DND-41 (cell line): Measurements from ENCODE around the gene CLDN34.

Source experiments
- ATAC-seq: fragments of 200-7000 bp; cut with Tn5 transposase; 3 replicates; pipeline ENCODE4 v1.9.1; 2021; ENCODE audit warnings: low read depth; ENCODE audit not compliant: insufficient read depth
- DNase-seq: peaks from one replicate; pipeline ENCODE4 v3.0.0-alpha.2; 2020
- H2AFZ ChIP-seq: 2 replicates; pipeline ENCODE4 v1.6.0; 2012; ENCODE audit warnings: low read depth, low read length
- H3K27ac ChIP-seq: 2 replicates; pipeline ENCODE4 v1.5.1; 2012; ENCODE audit warnings: low read length, inconsistent platforms
- H3K27me3 ChIP-seq: fragments of 200-600 bp; sonication (generic); 2 replicates; pipeline ENCODE4 v1.6.0; 2012; ENCODE audit warnings: low read length, mild to moderate bottlenecking, inconsistent platforms; ENCODE audit not compliant: insufficient read depth, poor library complexity
- H3K36me3 ChIP-seq: 2 replicates; pipeline ENCODE4 v1.5.1; 2012; ENCODE audit warnings: low read length, inconsistent platforms; ENCODE audit not compliant: insufficient read depth
- H3K4me1 ChIP-seq: 2 replicates; pipeline ENCODE4 v1.5.1; 2012; ENCODE audit warnings: mild to moderate bottlenecking, low read length; ENCODE audit not compliant: insufficient read depth
- H3K4me2 ChIP-seq: 2 replicates; pipeline ENCODE4 v1.6.0; 2012; ENCODE audit warnings: mild to moderate bottlenecking, moderate library complexity, low read length, inconsistent platforms; ENCODE audit not compliant: insufficient read depth
- H3K4me3 ChIP-seq, 2 experiments: fragments of 200-600 bp in 1 of 2; shearing (Covaris generic) in 1 of 2; 2 replicates each; pipeline ENCODE4 v1.5.1; 2012 to 2016; ENCODE audit warnings: inconsistent platforms in 2 of 2, low read length in 2 of 2, mild to moderate bottlenecking in 2 of 2, low read depth in 1 of 2, moderate library complexity in 1 of 2
- H3K79me2 ChIP-seq: 2 replicates; pipeline ENCODE4 v1.6.0; 2012; ENCODE audit warnings: low read length, inconsistent platforms; ENCODE audit not compliant: insufficient read depth
- H3K9ac ChIP-seq: 2 replicates; pipeline ENCODE4 v1.6.0; 2012; ENCODE audit warnings: low read depth, mild to moderate bottlenecking, inconsistent platforms, low read length, moderate library complexity
- H3K9me3 ChIP-seq: 2 replicates; pipeline ENCODE4 v1.5.1; 2012; ENCODE audit warnings: low read length, moderate library complexity, mild to moderate bottlenecking, inconsistent platforms; ENCODE audit not compliant: insufficient read depth, severe bottlenecking
- H4K20me1 ChIP-seq: 2 replicates; pipeline ENCODE4 v1.6.0; 2012; ENCODE audit warnings: low read length; ENCODE audit not compliant: insufficient read depth
- EZH2 ChIP-seq: IDR thresholded peaks from 3 replicates; pipeline ENCODE4 v1.6.1; 2012; ENCODE audit warnings: borderline replicate concordance, low read depth, mild to moderate bottlenecking, moderate library complexity, low read length, inconsistent platforms; ENCODE audit not compliant: severe bottlenecking
- TF ChIP-seq, protein P1 (sequence below): IDR thresholded peaks from 2 replicates; pipeline ENCODE4 v1.5.1; 2012; ENCODE audit warnings: borderline replicate concordance, low read length, moderate library complexity, mild to moderate bottlenecking; ENCODE audit not compliant: poor library complexity, severe bottlenecking; ENCODE audit errors: extremely low read depth

Gene CLDN34

DNA sequence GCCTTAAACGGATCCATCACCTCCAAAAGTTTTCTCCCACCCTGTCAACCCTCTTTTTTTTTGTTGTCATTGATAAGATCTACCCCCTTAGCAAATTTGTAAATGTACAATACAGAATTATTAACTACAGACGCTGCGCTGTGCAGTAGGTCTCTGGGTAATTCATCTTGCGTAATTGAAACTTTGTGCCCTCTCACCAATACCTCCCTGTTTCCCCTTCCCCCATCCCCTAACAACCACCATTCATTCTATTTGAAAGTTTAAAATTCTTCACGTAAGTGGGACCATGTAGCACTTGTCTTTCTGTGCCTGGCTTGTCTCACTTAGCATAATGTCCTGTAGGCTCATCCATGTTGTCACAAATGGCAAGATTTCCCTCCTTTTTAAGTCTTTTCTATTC lies 45.8 kb upstream of the CLDN34 start:
- Histone ChIP-seq H3K27me3 (no peaks in the 10 kb centered on the region), H4K20me1 (no peaks in the 10 kb centered on the region), H2AFZ (no peak overlapping the region), H3K36me3 (no peaks in the 10 kb centered on the region), H3K27ac (no peak overlapping the region), H3K79me2 (no peaks in the 10 kb centered on the region), H3K4me1 (no peaks in the 10 kb centered on the region), H3K4me3 (no peak overlapping the region), H3K9ac (no peak overlapping the region), H3K4me2 (no peak overlapping the region), H3K9me3 (no peaks in the 10 kb centered on the region)
- no peak for DNase-seq
- ATAC-seq = no peak
- TF ChIP-seq, protein P1, sequence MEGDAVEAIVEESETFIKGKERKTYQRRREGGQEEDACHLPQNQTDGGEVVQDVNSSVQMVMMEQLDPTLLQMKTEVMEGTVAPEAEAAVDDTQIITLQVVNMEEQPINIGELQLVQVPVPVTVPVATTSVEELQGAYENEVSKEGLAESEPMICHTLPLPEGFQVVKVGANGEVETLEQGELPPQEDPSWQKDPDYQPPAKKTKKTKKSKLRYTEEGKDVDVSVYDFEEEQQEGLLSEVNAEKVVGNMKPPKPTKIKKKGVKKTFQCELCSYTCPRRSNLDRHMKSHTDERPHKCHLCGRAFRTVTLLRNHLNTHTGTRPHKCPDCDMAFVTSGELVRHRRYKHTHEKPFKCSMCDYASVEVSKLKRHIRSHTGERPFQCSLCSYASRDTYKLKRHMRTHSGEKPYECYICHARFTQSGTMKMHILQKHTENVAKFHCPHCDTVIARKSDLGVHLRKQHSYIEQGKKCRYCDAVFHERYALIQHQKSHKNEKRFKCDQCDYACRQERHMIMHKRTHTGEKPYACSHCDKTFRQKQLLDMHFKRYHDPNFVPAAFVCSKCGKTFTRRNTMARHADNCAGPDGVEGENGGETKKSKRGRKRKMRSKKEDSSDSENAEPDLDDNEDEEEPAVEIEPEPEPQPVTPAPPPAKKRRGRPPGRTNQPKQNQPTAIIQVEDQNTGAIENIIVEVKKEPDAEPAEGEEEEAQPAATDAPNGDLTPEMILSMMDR = no peak
- TF ChIP-seq EZH2 = no peak

DNA sequence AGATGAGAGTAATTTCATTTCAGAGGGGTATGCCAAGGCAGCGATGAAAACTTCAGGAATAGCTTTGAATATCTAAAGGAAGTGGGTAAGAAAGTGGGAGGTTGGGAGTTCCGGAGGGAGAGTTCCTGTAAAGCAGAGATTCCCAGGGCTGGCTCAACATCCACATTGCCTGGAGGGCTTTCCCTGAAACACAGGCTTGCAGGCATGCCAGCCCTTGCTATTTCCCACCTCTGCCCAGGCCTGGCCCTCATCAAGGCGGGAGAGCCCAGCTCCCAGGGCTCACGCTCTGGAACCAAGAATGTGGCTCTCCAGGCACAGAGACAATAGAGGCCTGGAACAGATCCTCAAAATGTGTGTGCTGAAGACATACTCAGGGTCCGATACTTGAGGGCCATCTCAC lies 43.8 kb upstream of the CLDN34 start:
- no peak overlapping the region for H2AFZ ChIP-seq
- no peaks in the 10 kb centered on the region for H3K9me3 ChIP-seq
- no peak overlapping the region for H3K4me2 ChIP-seq
- H3K36me3 ChIP-seq = no peaks in the 10 kb centered on the region
- H3K4me1 ChIP-seq = no peaks in the 10 kb centered on the region
- DNase-seq = no peak
- no peak for ATAC-seq
- TF ChIP-seq EZH2 = no peak
- TF ChIP-seq, protein P1 = no peak
- no peak overlapping the region for H3K27ac ChIP-seq
- no peaks in the 10 kb centered on the region for H4K20me1 ChIP-seq
- H3K4me3 ChIP-seq = no peak overlapping the region
- H3K9ac ChIP-seq = no peak overlapping the region
- no peaks in the 10 kb centered on the region for H3K27me3 ChIP-seq
- H3K79me2 ChIP-seq = no peaks in the 10 kb centered on the region

DNA sequence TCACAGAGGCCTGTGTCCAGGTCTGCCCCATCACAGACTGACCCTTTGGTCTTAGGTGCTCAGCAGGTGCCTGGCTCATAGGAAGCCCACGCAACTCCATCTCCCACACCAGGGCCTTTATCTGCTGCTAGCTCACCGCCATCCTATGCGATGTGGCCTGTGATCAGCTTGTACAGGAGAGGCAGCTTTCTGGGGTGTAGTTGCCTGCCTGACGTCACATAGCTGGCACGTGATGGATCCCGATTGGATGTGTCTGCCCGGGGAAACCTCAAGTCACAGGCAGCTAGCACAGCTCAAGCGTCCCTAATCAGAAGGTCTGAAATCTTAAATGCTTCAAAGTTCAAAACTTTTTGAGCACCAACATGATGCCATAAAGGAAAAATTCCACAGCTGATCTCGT lies 41.2 kb upstream of the CLDN34 start:
- no peak overlapping the region for H3K4me3 ChIP-seq
- no peaks in the 10 kb centered on the region for H3K79me2 ChIP-seq
- H3K36me3 ChIP-seq = no peaks in the 10 kb centered on the region
- no peak overlapping the region for H3K27ac ChIP-seq
- DNase-seq = no peak
- ATAC-seq = no peak
- H3K9me3 ChIP-seq = no peaks in the 10 kb centered on the region
- no peaks in the 10 kb centered on the region for H3K27me3 ChIP-seq
- no peaks in the 10 kb centered on the region for H4K20me1 ChIP-seq
- H3K4me2 ChIP-seq = no peak overlapping the region
- H3K9ac ChIP-seq = no peak overlapping the region
- H2AFZ ChIP-seq = no peak overlapping the region
- TF ChIP-seq EZH2 = no peak
- H3K4me1 ChIP-seq = no peaks in the 10 kb centered on the region

DNA sequence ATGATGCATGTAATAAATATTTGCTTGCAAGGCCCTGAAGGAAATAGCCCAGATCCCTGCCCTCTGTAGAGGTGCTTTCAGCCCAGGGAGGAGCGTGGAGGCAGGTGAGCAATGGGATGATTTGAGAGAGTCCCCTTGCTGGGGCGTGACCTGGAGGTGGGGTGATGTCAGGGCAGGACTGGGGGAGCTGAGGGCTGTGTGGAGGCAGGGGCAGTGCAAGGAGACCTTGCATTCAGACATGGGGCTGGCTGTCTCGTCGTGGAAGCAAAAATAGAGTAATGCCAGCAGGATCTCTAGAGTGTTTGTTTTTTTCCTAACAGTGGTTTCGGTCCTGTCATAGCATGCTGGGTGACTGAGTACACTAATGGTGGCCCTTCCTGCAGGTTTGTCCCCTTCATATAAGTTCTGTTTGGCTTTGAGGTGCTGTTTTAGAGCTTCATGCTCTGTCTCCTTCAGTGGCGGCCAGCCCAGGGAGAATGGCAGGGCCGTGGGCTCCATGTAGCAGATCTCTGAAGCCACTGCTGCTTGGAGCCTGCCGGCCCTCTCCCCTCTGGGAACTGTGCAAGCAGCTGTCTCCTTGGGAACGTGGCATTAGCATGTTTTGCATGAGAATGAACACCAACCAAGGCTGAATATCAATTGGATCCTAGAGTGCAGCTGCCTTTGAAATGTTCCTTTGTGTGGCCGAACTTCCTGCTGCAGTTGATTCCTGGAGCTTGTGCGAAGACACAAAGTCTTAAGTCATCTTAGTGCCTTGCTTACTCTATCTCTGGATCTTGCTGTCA lies 39.3 kb upstream of the CLDN34 start:
- no peak overlapping the region for H3K4me3 ChIP-seq
- no peak for DNase-seq

More for the DNA sequence above, 39.3 kb upstream of the CLDN34 start:
- ATAC-seq = no peak
- no peak overlapping the region for H3K9ac ChIP-seq
- no peaks in the 10 kb centered on the region for H4K20me1 ChIP-seq
- H3K4me2 ChIP-seq = no peak overlapping the region
- no peak overlapping the region for H3K27ac ChIP-seq
- H3K36me3 ChIP-seq = no peaks in the 10 kb centered on the region
- no peak overlapping the region for H2AFZ ChIP-seq
- no peaks in the 10 kb centered on the region for H3K79me2 ChIP-seq
- no peaks in the 10 kb centered on the region for H3K27me3 ChIP-seq
- no peaks in the 10 kb centered on the region for H3K9me3 ChIP-seq
- H3K4me1 ChIP-seq = no peaks in the 10 kb centered on the region
- TF ChIP-seq, protein P1 = no peak
- TF ChIP-seq EZH2 = no peak
